GM12878 (cell line): ENCODE results near the gene CCNY. TPM values are rescaled to one million over a fixed set of nuclear protein-coding genes. Genes with fewer than 3 reads are reported as not detected.

ENCODE experiments used
- ATAC-seq: fragments of 200-7000 bp; cut with Tn5 transposase; 3 replicates; pipeline ENCODE4 v1.9.1; 2020; ENCODE audit warnings: mild to moderate bottlenecking, moderate library complexity
- BruUV-seq: library from RNA; stranded (reverse); fragments of 400-500 nt; replicated peaks from 2 replicates; lab custom pipeline; 2021; lab: Mats Ljungman, UMichigan
- CTCF ChIA-PET: fragments of 300-600 bp; sonication (Branson Sonifier 250); formaldehyde crosslinking; extraction: SDS; loops from one replicate; lab custom pipeline; 2021; ENCODE audit warnings: inconsistent platforms; lab: Yijun Ruan, JAX
- POLR2A ChIA-PET: fragments of 350-600 bp; formaldehyde crosslinking; extraction: SDS; loops from one replicate; lab custom pipeline; 2021; ENCODE audit warnings: inconsistent platforms; lab: Charles Lee
- RAD21 ChIA-PET: fragments of 300-600 bp; sonication (Branson Sonifier 250); formaldehyde crosslinking; loops from one replicate; lab custom pipeline; 2023; ENCODE audit warnings: antibody characterized with exemption; ENCODE audit not compliant: unreplicated experiment; lab: Charles Lee
- SMC1A ChIA-PET: fragments of 300-600 bp; sonication (Branson Sonifier 250); formaldehyde crosslinking; loops from one replicate; lab custom pipeline; 2023; ENCODE audit not compliant: unreplicated experiment, uncharacterized antibody; lab: Charles Lee
- DNase-seq: peaks from one replicate; pipeline ENCODE4 v3.0.0-alpha.2; 2011; ENCODE audit warnings: low read depth, low spot score
- FAIRE-seq: peaks from 3 replicates; lab custom pipeline; 2011; peaks lifted over from hg19 to GRCh38; lab: Jason Lieb, UNC
- H2AFZ ChIP-seq: 2 replicates; pipeline ENCODE4 v1.6.0; 2011; ENCODE audit warnings: low read depth, low read length, control low read depth; ENCODE audit not compliant: control insufficient read depth
- H3K27ac ChIP-seq: 2 replicates; pipeline ENCODE4 v1.5.1; 2011; ENCODE audit warnings: control low read depth; ENCODE audit not compliant: control insufficient read depth, insufficient read depth
- H3K27me3 ChIP-seq, 2 experiments: replicated peaks in 1 of 2; 2 replicates each; pipeline versions ENCODE4 v1.6.0 to v1.6.1; 2011; ENCODE audit warnings: low read length in 1 of 2; ENCODE audit not compliant: control insufficient read depth in 2 of 2, insufficient read depth in 2 of 2
- H3K36me3 ChIP-seq, 2 experiments: 2 replicates each; pipeline ENCODE4 v1.5.1; 2011; ENCODE audit warnings: low read length in 1 of 2; ENCODE audit not compliant: control insufficient read depth in 2 of 2, insufficient read depth in 2 of 2
- H3K4me1 ChIP-seq: 2 replicates; pipeline ENCODE4 v1.6.1; 2011; ENCODE audit warnings: mild to moderate bottlenecking, low read length, moderate library complexity, mixed read lengths; ENCODE audit not compliant: control insufficient read depth, insufficient read depth
- H3K4me2 ChIP-seq: 2 replicates; pipeline ENCODE4 v1.6.0; 2011; ENCODE audit warnings: control low read depth; ENCODE audit not compliant: control insufficient read depth, insufficient read depth
- H3K4me3 ChIP-seq: fragments of 200-600 bp; sonication (generic); 2 replicates; pipeline ENCODE4 v1.5.1; 2016
- H3K79me2 ChIP-seq: 2 replicates; pipeline ENCODE4 v1.6.0; 2011; ENCODE audit warnings: low read length; ENCODE audit not compliant: control insufficient read depth, insufficient read depth
- H3K9ac ChIP-seq: 2 replicates; pipeline ENCODE4 v1.8.0; 2011; ENCODE audit warnings: low read length, control low read depth, mixed read lengths; ENCODE audit not compliant: control insufficient read depth, insufficient read depth
- H3K9me3 ChIP-seq: replicated peaks from 3 replicates; pipeline ENCODE4 v1.5.1; 2011; ENCODE audit warnings: mild to moderate bottlenecking, low read length; ENCODE audit not compliant: control insufficient read depth, insufficient read depth
- H4K20me1 ChIP-seq: 2 replicates; pipeline ENCODE4 v1.6.0; 2011; ENCODE audit not compliant: control insufficient read depth, insufficient read depth
- BCL3 ChIP-seq: IDR thresholded peaks from 2 replicates; pipeline ENCODE4 v1.6.1; 2011; ENCODE audit warnings: borderline replicate concordance, low read depth, mild to moderate bottlenecking, moderate library complexity, low read length; ENCODE audit not compliant: insufficient read depth, poor library complexity, severe bottlenecking
- E2F8 ChIP-seq: fragments of 450-650 bp; IDR thresholded peaks from 2 replicates; pipeline ENCODE4 v1.6.1; 2018; ENCODE audit warnings: mild to moderate bottlenecking, low read depth, moderate library complexity; ENCODE audit not compliant: partially characterized antibody
- E4F1 ChIP-seq: fragments of 450-650 bp; IDR thresholded peaks from 2 replicates; pipeline ENCODE4 v1.6.1; 2018; ENCODE audit warnings: borderline replicate concordance, mild to moderate bottlenecking; ENCODE audit not compliant: partially characterized antibody
- MEF2A ChIP-seq: IDR thresholded peaks from 2 replicates; pipeline ENCODE4 v1.6.1; 2011; ENCODE audit warnings: low read depth, mild to moderate bottlenecking, low read length, moderate library complexity; ENCODE audit not compliant: insufficient read depth
- NFIC ChIP-seq: IDR thresholded peaks from 2 replicates; pipeline ENCODE4 v1.6.1; 2012; ENCODE audit warnings: low read depth, mild to moderate bottlenecking, inconsistent platforms, low read length, moderate library complexity
- NKRF ChIP-seq: fragments of 450-650 bp; conservative IDR thresholded peaks from 2 replicates; pipeline ENCODE4 v1.6.1; 2017; ENCODE audit warnings: mild to moderate bottlenecking, moderate library complexity
- NR2F1 ChIP-seq: fragments of 450-650 bp; conservative IDR thresholded peaks from 2 replicates; pipeline ENCODE4 v1.6.1; 2017; ENCODE audit warnings: mild to moderate bottlenecking
- RAD51 ChIP-seq: fragments of 450-650 bp; IDR thresholded peaks from 2 replicates; pipeline ENCODE4 v1.6.1; 2016; ENCODE audit warnings: moderate library complexity, mild to moderate bottlenecking, inconsistent platforms
- SUZ12 ChIP-seq: fragments of 200-600 bp; sonication (generic); IDR thresholded peaks from one replicate; pipeline ENCODE4 v1.6.1; 2018; ENCODE audit warnings: antibody characterized with exemption, mild to moderate bottlenecking; ENCODE audit not compliant: unreplicated experiment
- ZBED1 ChIP-seq: IDR thresholded peaks from 2 replicates; pipeline ENCODE4 v1.6.1; 2016; ENCODE audit warnings: borderline replicate concordance
- ZBTB4 ChIP-seq: fragments of 450-650 bp; formaldehyde crosslinking; IDR thresholded peaks from 2 replicates; pipeline ENCODE4 v1.4.0; 2022; ENCODE audit warnings: mild to moderate bottlenecking, moderate library complexity
- ZNF622 ChIP-seq: fragments of 450-650 bp; IDR thresholded peaks from 2 replicates; pipeline ENCODE4 v1.6.1; 2017; ENCODE audit warnings: mild to moderate bottlenecking, inconsistent platforms
- WGBS: methylation state at CpG from one replicate; pipeline ENCODE4 v1.1.6; 2016; ENCODE audit warnings: low lambda C conversion rate; ENCODE audit not compliant: insufficient replicate concordance, insufficient coverage; ENCODE audit errors: missing lambda C conversion rate; 5-methylcytosine and 5-hydroxymethylcytosine counted together
- in situ Hi-C: fragments of 300-500 bp; cut with MboI; formaldehyde crosslinking; loops from 9 replicates; pipeline ENCODE4 v1.14.3; 2018; ENCODE audit warnings: mixed read lengths
- intact Hi-C: fragments of 100-400 bp; cut with micrococcal nuclease; formaldehyde crosslinking; loops from one replicate; pipeline ENCODE4 v1.14.2; 2022; ENCODE audit not compliant: unreplicated experiment
- polyA plus RNA-seq, 11 experiments: library from polyadenylated mRNA; depleted of rRNA in 4 of 11; unstranded in 6 of 11; stranded (reverse) in 5 of 11; fragments of >200 nt; fragmentation: Nextera tagmentation in 4 of 11; fragmentation: Illumina TruSeq in 1 of 11; extraction: Ambion mirVana in 4 of 11; extraction: Trizol in 1 of 11; gene quantifications; 1 replicate in 1 of 11; 2 replicates in 10 of 11; pipeline versions ENCODE4 v1.2.1 to v1.2.3, GENCODE V29; 2011 to 2016; ENCODE audit warnings: inconsistent platforms in 2 of 11, missing spikeins in 2 of 11, low read depth in 1 of 11
- total RNA-seq, 4 experiments: library from RNA; depleted of rRNA in 3 of 4; stranded (reverse); fragments of >200 nt in 3 of 4; fragmentation: Illumina TruSeq in 1 of 4; extraction: Trizol in 1 of 4; gene quantifications; 2 replicates each; pipeline versions ENCODE4 v1.2.1 to v1.2.3, GENCODE V29; 2013 to 2021

Gene CCNY
- total and polyA plus RNA-seq, 10 of the 15 experiments (the other 5 are each of a cell fraction or from before 2014, with no cell fraction given): 3.6 to 50.0 (median 26.1) TPM

- Histone ChIP-seq H3K36me3 (no peaks in the 10 kb centered on the region; a peak in 1 of 4 replicates), H3K79me2 (no peaks in the 10 kb centered on the region; the same call in 1 of the 2 replicates), H3K9ac (no peak overlapping the region), H3K9me3 (peaks cover 6% of the 10 kb centered on the region; the same call in 2 of the 3 replicates), H3K4me3 (no peak overlapping the region), H3K4me2 (no peak overlapping the region), H3K27me3 (no peaks in the 10 kb centered on the region), H3K27ac (no peak overlapping the region), H4K20me1 (0 out of 2 replicates have a peak, but pooled peaks cover 7% of the 10 kb centered on the region), H2AFZ (no peak overlapping the region), H3K4me1 (no peaks in the 10 kb centered on the region)
- RAD21 ChIA-PET: no interaction called here
- ATAC-seq: no peak
- no peak for DNase-seq
- in situ Hi-C loops: no loop called here
- 87% methylated on average over 7 of the region's 7 CpGs for WGBS
- SMC1A ChIA-PET: no interaction called here
- no TSS peak for BruUV-seq
- FAIRE-seq: no peak
- POLR2A ChIA-PET: no interaction called here
- CTCF ChIA-PET: no interaction called here
- intact Hi-C loops: no loop called here
- TF ChIP-seq RAD51 (no peak), ZBTB4 (no peak), BCL3 (no peak), ZNF622 (no peak), MEF2A (no peak), E4F1 (no peak), ZBED1 (no peak), SUZ12 (no peak), NR2F1 (no peak), NFIC (no peak), E2F8 (no peak), NKRF (no peak)
Measured at GRCh38 chr10:35398908-35399307, 62.6 kb downstream of the CCNY start.
